Cardiac fibroblast (primary cell): ENCODE data around the gene NUTM1.
"Not testable (repeated sequence)": the region's sequence is repeated elsewhere in the genome, so short reads cannot be mapped to it uniquely, and the experiment has no call there.

Experiments
- DNase-seq, 2 donors: peaks; one replicate each; pipeline versions ENCODE4 v3.0.0 to v3.0.0-alpha.2; 2010; ENCODE audit warnings: low read depth in 2 of 2
- H3K4me3 ChIP-seq, 2 donors: replicated peaks in 1 of 2; 1 replicate in 1 of 2; 2 replicates in 1 of 2; pipeline ENCODE4 v1.5.1; 2011; ENCODE audit warnings: low read depth in 2 of 2, low read length in 2 of 2, mild to moderate bottlenecking in 2 of 2, moderate library complexity in 1 of 2

Gene NUTM1

DNA sequence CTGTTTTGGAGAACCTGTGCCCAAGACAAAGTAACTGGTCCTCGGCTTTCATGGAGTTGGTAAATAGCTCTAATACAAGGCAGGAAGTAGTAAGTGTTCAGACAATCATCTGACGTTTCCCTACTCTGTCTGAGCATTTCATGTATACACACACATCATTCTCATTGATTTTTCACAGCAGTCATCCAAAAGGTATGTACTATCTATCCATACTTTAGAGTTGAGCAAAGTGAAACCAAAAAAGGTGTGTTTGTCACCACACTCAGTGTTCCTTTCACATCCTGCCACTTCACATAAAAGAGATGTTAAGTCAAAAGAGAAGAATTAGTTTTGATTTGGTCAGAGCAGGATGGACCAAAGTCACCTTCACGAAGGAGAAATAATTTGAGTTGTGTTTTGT, 60.8 kb downstream of the NUTM1 start:
- H3K4me3 ChIP-seq, DNase-seq: not testable (repeated sequence)
